Mesodermal cell (in vitro differentiated cells): ENCODE data around the gene PAXIP1.

Experiments
- H3K27ac ChIP-seq: 2 replicates; pipeline ENCODE4 v1.7.0; 2013; ENCODE audit warnings: mild to moderate bottlenecking, low read depth, low read length, moderate library complexity; ENCODE audit not compliant: severe bottlenecking
- H3K36me3 ChIP-seq: 2 replicates; pipeline ENCODE4 v1.7.1; 2013; ENCODE audit warnings: mild to moderate bottlenecking, low read length, moderate library complexity; ENCODE audit not compliant: control insufficient read depth, insufficient read depth
- H3K4me1 ChIP-seq: one replicate; pipeline ENCODE4 v1.7.1; 2013; ENCODE audit warnings: mild to moderate bottlenecking, low read length; ENCODE audit not compliant: insufficient read depth, control insufficient read depth, poor library complexity, severe bottlenecking
- H3K4me3 ChIP-seq: 2 replicates; pipeline ENCODE4 v1.7.0; 2013; ENCODE audit warnings: low read length, control low read depth, mild to moderate bottlenecking; ENCODE audit not compliant: insufficient read depth, poor library complexity, severe bottlenecking; ENCODE audit errors: extremely low read depth
- H3K9me3 ChIP-seq: 2 replicates; pipeline ENCODE4 v1.7.1; 2013; ENCODE audit warnings: mild to moderate bottlenecking, low read length, moderate library complexity; ENCODE audit not compliant: control insufficient read depth
- WGBS, 2 experiments: methylation state at CpG; one replicate each; pipeline ENCODE4 v1.1.5; 2013; ENCODE audit warnings: missing lambda C conversion rate in 2 of 2; ENCODE audit not compliant: insufficient coverage in 2 of 2; 5-methylcytosine and 5-hydroxymethylcytosine counted together

PAXIP1 gene

GRCh38 chr7:154919344-154920225 lies 83.3 kb downstream of the PAXIP1 start:
- Histone ChIP-seq H3K4me1 (no peaks in the 10 kb centered on the region), H3K9me3 (no peaks in the 10 kb centered on the region), H3K4me3 (no peak overlapping the region), H3K27ac (no peak overlapping the region), H3K36me3 (no peaks in the 10 kb centered on the region)
- 78% methylated on average over 8 of the region's 11 CpGs for WGBS, 2 experiments

DNA sequence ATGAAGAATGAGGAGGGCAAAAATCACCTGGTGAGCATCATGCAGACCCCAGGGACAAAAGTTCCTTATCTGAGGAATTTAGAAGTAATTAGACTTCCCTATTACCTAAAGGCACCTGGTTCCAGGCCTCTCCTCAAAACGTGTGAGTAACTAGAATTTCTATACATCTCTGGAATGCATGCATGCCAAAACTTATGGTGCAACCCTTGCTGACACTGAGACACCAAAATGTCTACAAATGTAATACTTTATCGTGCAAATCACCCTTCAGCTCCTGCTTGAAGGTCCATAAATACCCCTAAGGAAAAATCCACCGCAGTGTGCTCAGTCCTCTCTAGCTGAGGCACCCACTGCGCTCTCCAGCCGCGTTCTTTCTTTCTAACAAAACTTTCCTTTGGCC lies 84.2 kb downstream of the PAXIP1 start:
- H3K36me3 ChIP-seq, result no peaks in the 10 kb centered on the region
- H3K9me3 ChIP-seq, result no peaks in the 10 kb centered on the region
- H3K4me3 ChIP-seq, result no peak overlapping the region
- H3K27ac ChIP-seq, result no peak overlapping the region
- H3K4me1 ChIP-seq, result no peaks in the 10 kb centered on the region
- WGBS, 2 experiments, result 84 to 87% methylated on average over 6 of the region's 6 CpGs

GRCh38 chr7:154918266-154918665 lies 84.7 kb downstream of the PAXIP1 start:
- no peaks in the 10 kb centered on the region for H3K4me1 ChIP-seq
- H3K27ac ChIP-seq, result no peak overlapping the region
- WGBS, 2 experiments, result 91 to 97% methylated on average over 4 to 6 of the region's 6 CpGs
- no peak overlapping the region for H3K4me3 ChIP-seq
- H3K9me3 ChIP-seq, result no peaks in the 10 kb centered on the region
- H3K36me3 ChIP-seq, result no peaks in the 10 kb centered on the region

GRCh38 chr7:154917808-154918160 lies 85.1 kb downstream of the PAXIP1 start:
- WGBS, 2 experiments, result 82 to 84% methylated on average over 4 to 6 of the region's 7 CpGs
- no peak overlapping the region for H3K27ac ChIP-seq
- H3K4me3 ChIP-seq, result no peak overlapping the region
- H3K4me1 ChIP-seq, result no peaks in the 10 kb centered on the region
- H3K36me3 ChIP-seq, result no peaks in the 10 kb centered on the region
- H3K9me3 ChIP-seq, result no peaks in the 10 kb centered on the region

DNA sequence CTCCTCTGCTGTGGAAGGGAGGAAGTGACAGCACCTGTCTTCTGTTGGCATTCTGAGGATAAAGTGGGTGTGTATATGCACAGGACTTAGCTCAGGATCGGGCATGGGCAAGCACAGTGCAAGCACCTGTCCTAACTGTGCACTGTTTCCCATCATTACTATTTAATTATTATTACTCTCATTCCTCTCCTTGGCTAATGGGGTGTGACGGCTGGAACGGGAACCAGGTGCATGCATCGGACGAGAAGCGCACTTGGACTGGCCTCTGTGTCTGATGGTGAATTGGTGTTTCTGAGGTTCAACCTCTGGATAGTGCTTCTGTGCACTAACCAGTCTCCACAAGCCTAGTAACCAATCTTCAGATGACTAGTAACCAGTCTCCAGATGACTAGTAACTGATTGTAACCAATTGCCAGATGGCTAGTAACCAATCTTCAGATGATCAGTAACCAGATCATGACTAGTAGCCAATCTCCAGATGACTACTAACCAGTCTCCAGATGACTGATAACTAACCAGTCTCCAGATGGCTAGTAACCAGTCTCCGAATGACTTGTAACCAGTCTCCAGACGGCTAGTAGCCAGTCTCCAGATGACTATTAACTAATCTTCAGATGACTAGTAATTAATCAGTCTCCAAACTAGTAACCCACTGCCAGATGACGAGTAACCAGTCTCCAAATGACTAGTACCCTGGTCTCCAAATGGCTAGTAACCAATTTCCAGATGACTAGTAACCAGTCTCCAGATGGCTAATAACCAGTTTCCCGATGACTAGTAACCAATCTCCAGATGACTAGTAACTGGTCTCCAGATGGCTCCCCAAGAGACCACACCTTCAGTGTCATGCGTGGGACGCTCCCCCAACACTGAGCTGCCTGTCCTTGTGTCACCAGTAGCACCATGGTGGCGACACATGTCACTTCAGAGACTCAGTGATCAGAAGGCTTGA lies 85.8 kb downstream of the PAXIP1 start:
- Histone ChIP-seq H3K9me3 (no peaks in the 10 kb centered on the region), H3K4me1 (no peaks in the 10 kb centered on the region), H3K27ac (no peak overlapping the region), H3K36me3 (no peaks in the 10 kb centered on the region), H3K4me3 (no peak overlapping the region)
- 86 to 94% methylated on average over 7 of the region's 13 CpGs for WGBS, 2 experiments

DNA sequence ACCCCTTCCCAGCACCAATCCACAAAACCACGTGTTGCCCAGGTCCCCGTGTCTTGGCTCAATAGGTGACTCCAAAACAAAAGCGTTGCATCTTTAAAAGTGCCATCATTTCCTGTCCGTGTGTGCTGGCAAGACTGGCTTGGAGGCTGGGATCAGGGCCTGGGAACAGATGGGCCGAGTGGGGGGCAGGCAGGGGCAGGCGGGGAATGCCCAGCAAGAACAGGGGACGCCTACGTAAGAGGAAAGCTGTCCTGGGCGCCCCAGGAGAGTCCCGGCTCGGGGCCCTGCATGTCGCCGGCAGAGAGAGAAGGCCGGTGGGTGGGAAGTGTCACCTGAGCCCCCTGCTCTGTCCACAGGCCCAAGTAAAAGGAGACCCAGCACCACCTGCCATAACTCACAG lies 86.5 kb downstream of the PAXIP1 start:
- peaks cover 1% of the 10 kb centered on the region for H3K9me3 ChIP-seq
- 92 to 94% methylated on average over 12 to 14 of the region's 14 CpGs for WGBS, 2 experiments
- no peaks in the 10 kb centered on the region for H3K4me1 ChIP-seq
- H3K27ac ChIP-seq, result no peak overlapping the region
- H3K4me3 ChIP-seq, result no peak overlapping the region
- no peaks in the 10 kb centered on the region for H3K36me3 ChIP-seq

- Histone ChIP-seq H3K9me3 (peaks cover 9% of the 10 kb centered on the region), H3K4me3 (no peak overlapping the region), H3K27ac (no peak overlapping the region), H3K4me1 (no peaks in the 10 kb centered on the region), H3K36me3 (no peaks in the 10 kb centered on the region)
- 80 to 92% methylated on average over 1 to 2 of the region's 4 CpGs for WGBS, 2 experiments
These were observed 87.3 kb downstream of the PAXIP1 start for GRCh38 chr7:154915600-154915999.

GRCh38 chr7:154914996-154915380 lies 87.9 kb downstream of the PAXIP1 start:
- 89 to 94% methylated on average over 17 of the region's 18 CpGs for WGBS, 2 experiments
- Histone ChIP-seq H3K4me1 (no peaks in the 10 kb centered on the region), H3K4me3 (no peak overlapping the region), H3K9me3 (peaks cover 15% of the 10 kb centered on the region), H3K36me3 (no peaks in the 10 kb centered on the region), H3K27ac (no peak overlapping the region)

GRCh38 chr7:154914308-154914995 lies 88.5 kb downstream of the PAXIP1 start:
- Histone ChIP-seq H3K4me1 (no peaks in the 10 kb centered on the region), H3K36me3 (no peaks in the 10 kb centered on the region), H3K4me3 (no peak overlapping the region), H3K27ac (no peak overlapping the region), H3K9me3 (peaks cover 15% of the 10 kb centered on the region)
- 88 to 95% methylated on average over 28 to 36 of the region's 36 CpGs for WGBS, 2 experiments

GRCh38 chr7:154913638-154914307 lies 89.2 kb downstream of the PAXIP1 start:
- Histone ChIP-seq H3K4me1 (no peaks in the 10 kb centered on the region), H3K27ac (no peak overlapping the region), H3K4me3 (no peak overlapping the region), H3K9me3 (peaks cover 15% of the 10 kb centered on the region), H3K36me3 (no peaks in the 10 kb centered on the region)
- 33 to 48% methylated on average over 28 to 43 of the region's 43 CpGs for WGBS, 2 experiments
